SH-SY5Y (cell line): ENCODE data around the gene TRPM5.

Source experiments
- GATA2 ChIP-seq: IDR thresholded peaks from 2 replicates; pipeline ENCODE4 v1.6.1; 2011; ENCODE audit warnings: mild to moderate bottlenecking, low read depth, low read length
- GATA3 ChIP-seq: IDR thresholded peaks from 2 replicates; pipeline ENCODE4 v1.6.1; 2011; ENCODE audit warnings: low read depth, mild to moderate bottlenecking, low read length, moderate library complexity

DNA sequence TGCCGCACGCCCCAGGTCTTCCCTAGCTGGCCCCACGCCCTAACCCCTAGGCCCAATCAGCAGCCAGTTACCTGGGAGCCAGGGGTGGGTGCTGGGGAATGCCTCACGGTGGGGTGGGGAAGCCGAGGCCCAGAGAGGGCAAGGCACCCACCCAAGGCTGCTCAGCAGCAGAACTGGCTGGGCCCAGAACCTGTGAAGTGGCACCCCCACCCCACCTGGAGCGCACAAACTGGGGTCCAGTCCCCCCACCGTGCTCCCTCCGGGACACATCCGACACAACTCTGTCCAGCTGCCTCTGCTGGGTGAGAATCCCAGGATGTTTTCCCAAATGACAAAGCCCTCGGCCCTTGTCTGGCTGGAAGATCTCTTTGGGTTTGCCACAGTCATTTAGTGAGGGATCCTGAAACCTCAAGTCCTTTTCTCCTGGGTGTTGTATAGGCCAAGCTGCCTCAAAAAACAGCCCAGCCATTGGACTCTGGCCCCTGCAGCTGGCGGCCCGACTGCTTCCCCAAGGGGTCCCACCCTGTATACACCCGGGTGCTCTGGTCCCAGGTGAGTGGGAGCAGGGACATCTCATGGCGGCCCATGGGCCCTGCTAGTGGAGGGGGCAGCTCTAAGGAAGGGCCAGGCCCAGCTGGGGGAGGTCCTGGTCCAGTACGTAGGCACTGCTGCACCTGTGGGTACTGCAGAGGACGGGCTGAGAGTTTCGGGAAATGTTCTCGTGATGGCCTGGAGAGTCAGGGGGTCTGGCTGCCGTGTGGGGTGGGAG, 22.9 kb downstream of the TRPM5 start:
- TF ChIP-seq GATA2 (no peak), GATA3 (no peak)
